ENCODE measurements around the gene CSRP3.

The CSRP3 gene

GRCh38 chr11:19185036-19185435, 16.7 kb downstream of the CSRP3 start:
- H3K9ac ChIP-seq (ENCODE audit: insufficient read length, low read depth) = no peak overlapping the region
- no peaks in the 10 kb centered on the region for H3K36me3 ChIP-seq (ENCODE audit: insufficient read depth, insufficient read length, low read length)
- no peaks in the 10 kb centered on the region for H3K9me3 ChIP-seq (ENCODE audit: insufficient read depth, low read length)
- H3K27me3 ChIP-seq (ENCODE audit: insufficient read depth, insufficient read length) = no peaks in the 10 kb centered on the region
- no peak for DNase-seq (ENCODE audit: low read depth, low spot score)
- no peak overlapping the region for H3K4me3 ChIP-seq (ENCODE audit: insufficient read length, low read depth)
- TF ChIP-seq SUZ12 (IDR thresholded peaks at IDR 0.05; ENCODE audit: extremely low read depth, insufficient read depth, insufficient read length) (no peak), YY1 (IDR thresholded peaks at IDR 0.05; ENCODE audit: insufficient read depth, insufficient read length) (no peak), ZNF274 (IDR thresholded peaks at IDR 0.05; ENCODE audit: low read depth, low read length) (no peak)
- no peaks in the 10 kb centered on the region for H3K4me1 ChIP-seq (ENCODE audit: insufficient read depth, insufficient read length)

GRCh38 chr11:19183646-19184045, 18.1 kb downstream of the CSRP3 start:
- H3K4me3 ChIP-seq (ENCODE audit: insufficient read length, low read depth) = no peak overlapping the region
- no peaks in the 10 kb centered on the region for H3K9me3 ChIP-seq (ENCODE audit: insufficient read depth, low read length)
- H3K36me3 ChIP-seq (ENCODE audit: insufficient read depth, insufficient read length, low read length) = no peaks in the 10 kb centered on the region
- no peak for TF ChIP-seq SUZ12 (IDR thresholded peaks at IDR 0.05; ENCODE audit: extremely low read depth, insufficient read depth, insufficient read length)
- no peak for TF ChIP-seq YY1 (IDR thresholded peaks at IDR 0.05; ENCODE audit: insufficient read depth, insufficient read length)
- TF ChIP-seq ZNF274 (IDR thresholded peaks at IDR 0.05; ENCODE audit: low read depth, low read length) = no peak
- H3K9ac ChIP-seq (ENCODE audit: insufficient read length, low read depth) = no peak overlapping the region
- no peaks in the 10 kb centered on the region for H3K27me3 ChIP-seq (ENCODE audit: insufficient read depth, insufficient read length)
- H3K4me1 ChIP-seq (ENCODE audit: insufficient read depth, insufficient read length) = no peaks in the 10 kb centered on the region
- DNase-seq (ENCODE audit: low read depth, low spot score) = no peak

GRCh38 chr11:19181531-19182261, 20.1 kb downstream of the CSRP3 start:
- TF ChIP-seq YY1 (IDR thresholded peaks at IDR 0.05; ENCODE audit: insufficient read depth, insufficient read length) (no peak), SUZ12 (IDR thresholded peaks at IDR 0.05; ENCODE audit: extremely low read depth, insufficient read depth, insufficient read length) (no peak), ZNF274 (IDR thresholded peaks at IDR 0.05; ENCODE audit: low read depth, low read length) (no peak)
- no peak overlapping the region for H3K9ac ChIP-seq (ENCODE audit: insufficient read length, low read depth)
- no peak for DNase-seq (ENCODE audit: low read depth, low spot score)

GRCh38 chr11:19176629-19177186, 25.1 kb downstream of the CSRP3 start:
- Histone ChIP-seq H3K27me3 (ENCODE audit: insufficient read depth, insufficient read length) (no peaks in the 10 kb centered on the region), H3K4me3 (ENCODE audit: insufficient read length, low read depth) (no peak overlapping the region), H3K36me3 (ENCODE audit: insufficient read depth, insufficient read length, low read length) (peaks cover 24% of the 10 kb centered on the region), H3K9ac (ENCODE audit: insufficient read length, low read depth) (no peak overlapping the region), H3K4me1 (ENCODE audit: insufficient read depth, insufficient read length) (no peaks in the 10 kb centered on the region), H3K9me3 (ENCODE audit: insufficient read depth, low read length) (no peaks in the 10 kb centered on the region)
- no peak for DNase-seq (ENCODE audit: low read depth, low spot score)
- TF ChIP-seq SUZ12 (IDR thresholded peaks at IDR 0.05; ENCODE audit: extremely low read depth, insufficient read depth, insufficient read length) (no peak), ZNF274 (IDR thresholded peaks at IDR 0.05; ENCODE audit: low read depth, low read length) (no peak), YY1 (IDR thresholded peaks at IDR 0.05; ENCODE audit: insufficient read depth, insufficient read length) (no peak)

More at GRCh38 chr11:19181531-19182261, 20.1 kb downstream of the CSRP3 start:
- no peaks in the 10 kb centered on the region for H3K36me3 ChIP-seq (ENCODE audit: insufficient read depth, insufficient read length, low read length)
- H3K27me3 ChIP-seq (ENCODE audit: insufficient read depth, insufficient read length) = no peaks in the 10 kb centered on the region
- no peaks in the 10 kb centered on the region for H3K4me1 ChIP-seq (ENCODE audit: insufficient read depth, insufficient read length)
- no peaks in the 10 kb centered on the region for H3K9me3 ChIP-seq (ENCODE audit: insufficient read depth, low read length)
- H3K4me3 ChIP-seq (ENCODE audit: insufficient read length, low read depth) = no peak overlapping the region

GRCh38 chr11:19173964-19174638, 27.7 kb downstream of the CSRP3 start:
- H3K4me1 ChIP-seq (ENCODE audit: insufficient read depth, insufficient read length) = no peaks in the 10 kb centered on the region
- no peaks in the 10 kb centered on the region for H3K27me3 ChIP-seq (ENCODE audit: insufficient read depth, insufficient read length)
- peaks cover 28% of the 10 kb centered on the region for H3K36me3 ChIP-seq (ENCODE audit: insufficient read depth, insufficient read length, low read length)
- H3K9me3 ChIP-seq (ENCODE audit: insufficient read depth, low read length) = no peaks in the 10 kb centered on the region
- H3K4me3 ChIP-seq (ENCODE audit: insufficient read length, low read depth) = no peak overlapping the region
- H3K9ac ChIP-seq (ENCODE audit: insufficient read length, low read depth) = no peak overlapping the region
- no peak for DNase-seq (ENCODE audit: low read depth, low spot score)
- no peak for TF ChIP-seq YY1 (IDR thresholded peaks at IDR 0.05; ENCODE audit: insufficient read depth, insufficient read length)
- TF ChIP-seq SUZ12 (IDR thresholded peaks at IDR 0.05; ENCODE audit: extremely low read depth, insufficient read depth, insufficient read length) = no peak
- no peak for TF ChIP-seq ZNF274 (IDR thresholded peaks at IDR 0.05; ENCODE audit: low read depth, low read length)

- Histone ChIP-seq H3K27me3 (ENCODE audit: insufficient read depth, insufficient read length) (no peaks in the 10 kb centered on the region), H3K4me3 (ENCODE audit: insufficient read length, low read depth) (no peak overlapping the region), H3K9ac (ENCODE audit: insufficient read length, low read depth) (no peak overlapping the region), H3K4me1 (ENCODE audit: insufficient read depth, insufficient read length) (no peaks in the 10 kb centered on the region), H3K36me3 (ENCODE audit: insufficient read depth, insufficient read length, low read length) (peaks cover 28% of the 10 kb centered on the region), H3K9me3 (ENCODE audit: insufficient read depth, low read length) (no peaks in the 10 kb centered on the region)
- no peak for DNase-seq (ENCODE audit: low read depth, low spot score)
- TF ChIP-seq SUZ12 (IDR thresholded peaks at IDR 0.05; ENCODE audit: extremely low read depth, insufficient read depth, insufficient read length) (no peak), ZNF274 (IDR thresholded peaks at IDR 0.05; ENCODE audit: low read depth, low read length) (no peak), YY1 (IDR thresholded peaks at IDR 0.05; ENCODE audit: insufficient read depth, insufficient read length) (no peak)
Measured at GRCh38 chr11:19173004-19173689, 28.6 kb downstream of the CSRP3 start.
